Thyroid gland (tissue), 4 donors: ENCODE measurements around the gene FRMD4A.

ENCODE experiments used
- POLR2A ChIP-seq, 2 donors: fragments of 450-650 bp; IDR thresholded peaks; one replicate each; pipeline ENCODE4 v1.6.1; 2017; ENCODE audit warnings: antibody characterized with exemption in 2 of 2, mild to moderate bottlenecking in 2 of 2, moderate library complexity in 1 of 2
- TF ChIP-seq, protein P1 (sequence below), 6 experiments: fragments of 200-600 bp in 3 of 6; fragments of 450-650 bp in 3 of 6; sonication (generic) in 3 of 6; IDR thresholded peaks; one replicate each; pipeline ENCODE4 v1.5.1; 2016 to 2019; ENCODE audit warnings: antibody characterized with exemption in 6 of 6, mild to moderate bottlenecking in 2 of 6, inconsistent platforms in 1 of 6, moderate library complexity in 1 of 6

DNA sequence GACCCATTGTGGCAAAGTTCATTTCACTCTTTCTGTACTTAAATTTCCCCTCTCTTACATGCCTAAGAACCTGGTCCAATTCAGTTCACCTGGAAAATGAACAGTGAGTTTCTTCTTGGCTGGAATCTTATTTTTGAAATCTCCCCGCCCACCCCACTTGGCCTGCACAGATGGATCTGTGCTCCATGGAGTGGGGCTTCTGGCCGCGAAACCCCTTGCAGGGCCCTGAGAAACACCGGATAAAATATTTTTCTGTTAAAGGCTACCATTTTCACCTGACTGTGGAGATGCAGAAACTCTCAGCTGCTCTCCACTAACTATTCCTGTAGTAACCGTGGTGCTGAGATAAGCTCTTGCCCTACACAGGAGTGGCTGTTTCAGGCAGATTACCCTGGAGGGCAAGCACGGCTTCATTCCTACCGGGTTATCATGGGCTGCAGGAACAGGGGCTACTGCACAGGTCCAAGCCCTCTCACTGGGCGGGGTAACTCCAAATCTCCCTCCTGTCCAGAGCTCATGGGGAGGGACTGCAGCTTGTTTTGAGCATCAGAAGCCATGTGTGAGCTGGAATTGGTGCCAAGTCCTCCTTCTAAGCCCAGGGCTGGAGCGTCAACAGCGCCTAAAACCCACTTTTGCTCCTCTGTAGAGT, 625.1 kb downstream of the FRMD4A start:
- TF ChIP-seq, protein P1, sequence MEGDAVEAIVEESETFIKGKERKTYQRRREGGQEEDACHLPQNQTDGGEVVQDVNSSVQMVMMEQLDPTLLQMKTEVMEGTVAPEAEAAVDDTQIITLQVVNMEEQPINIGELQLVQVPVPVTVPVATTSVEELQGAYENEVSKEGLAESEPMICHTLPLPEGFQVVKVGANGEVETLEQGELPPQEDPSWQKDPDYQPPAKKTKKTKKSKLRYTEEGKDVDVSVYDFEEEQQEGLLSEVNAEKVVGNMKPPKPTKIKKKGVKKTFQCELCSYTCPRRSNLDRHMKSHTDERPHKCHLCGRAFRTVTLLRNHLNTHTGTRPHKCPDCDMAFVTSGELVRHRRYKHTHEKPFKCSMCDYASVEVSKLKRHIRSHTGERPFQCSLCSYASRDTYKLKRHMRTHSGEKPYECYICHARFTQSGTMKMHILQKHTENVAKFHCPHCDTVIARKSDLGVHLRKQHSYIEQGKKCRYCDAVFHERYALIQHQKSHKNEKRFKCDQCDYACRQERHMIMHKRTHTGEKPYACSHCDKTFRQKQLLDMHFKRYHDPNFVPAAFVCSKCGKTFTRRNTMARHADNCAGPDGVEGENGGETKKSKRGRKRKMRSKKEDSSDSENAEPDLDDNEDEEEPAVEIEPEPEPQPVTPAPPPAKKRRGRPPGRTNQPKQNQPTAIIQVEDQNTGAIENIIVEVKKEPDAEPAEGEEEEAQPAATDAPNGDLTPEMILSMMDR (IDR thresholded peaks at IDR 0.05), result no peak
- no peak for TF ChIP-seq POLR2A (IDR thresholded peaks at IDR 0.05)
